IMR-90 (cell line): ENCODE data around the gene IFRD1. TPM values are rescaled to one million over a fixed set of nuclear protein-coding genes. Genes with fewer than 3 reads are reported as not detected.

Source experiments
- ATAC-seq: fragments of 200-7000 bp; cut with Tn5 transposase; 2 replicates; pipeline ENCODE4 v1.9.1; 2020; ENCODE audit warnings: low read depth, mild to moderate bottlenecking, moderate library complexity
- BruUV-seq: library from RNA; stranded (reverse); fragments of 400-500 nt; replicated peaks from 2 replicates; lab custom pipeline; 2021; lab: Mats Ljungman, UMichigan
- CTCF ChIA-PET: fragments of 300-600 bp; formaldehyde crosslinking; extraction: SDS; loops from one replicate; lab custom pipeline; 2021; ENCODE audit warnings: antibody characterized with exemption; lab: Yijun Ruan, JAX
- POLR2A ChIA-PET: fragments of 300-600 bp; sonication (Branson Sonifier 250); formaldehyde crosslinking; loops from one replicate; lab custom pipeline; 2022; ENCODE audit warnings: antibody characterized with exemption; ENCODE audit not compliant: unreplicated experiment; lab: Charles Lee
- DNase-seq: peaks from one replicate; pipeline ENCODE4 v3.0.0; 2013
- H2AFZ ChIP-seq: replicated peaks from 2 replicates; pipeline ENCODE3; 2013; ENCODE audit warnings: low read length, mild to moderate bottlenecking; ENCODE audit not compliant: poor library complexity
- H2AK5ac ChIP-seq: 2 replicates; pipeline ENCODE4 v1.6.1; 2013; ENCODE audit warnings: low read depth, low read length, inconsistent platforms
- H2AK9ac ChIP-seq: replicated peaks from 2 replicates; pipeline ENCODE3; 2013; ENCODE audit warnings: mild to moderate bottlenecking, low read depth, low read length, moderate library complexity; ENCODE audit not compliant: poor library complexity
- H2BK120ac ChIP-seq: 2 replicates; pipeline ENCODE4 v1.6.1; 2013; ENCODE audit warnings: low read depth, low read length, inconsistent platforms
- H2BK15ac ChIP-seq: 3 replicates; pipeline ENCODE4 v1.6.1; 2013; ENCODE audit warnings: low read depth, low read length, inconsistent platforms
- H2BK20ac ChIP-seq: 2 replicates; pipeline ENCODE4 v1.6.1; 2013; ENCODE audit warnings: low read depth, mild to moderate bottlenecking, inconsistent platforms, low read length, moderate library complexity
- H2BK5ac ChIP-seq: 2 replicates; pipeline ENCODE4 v1.6.1; 2013; ENCODE audit warnings: mild to moderate bottlenecking, low read depth, low read length, inconsistent platforms; ENCODE audit not compliant: poor library complexity, severe bottlenecking
- H3K14ac ChIP-seq: replicated peaks from 2 replicates; pipeline ENCODE4 v1.6.1; 2013; ENCODE audit warnings: low read depth, low read length, inconsistent platforms
- H3K18ac ChIP-seq: 2 replicates; pipeline ENCODE4 v1.6.1; 2013; ENCODE audit warnings: low read depth, low read length, control low read depth
- H3K23ac ChIP-seq: 2 replicates; pipeline ENCODE4 v1.6.1; 2013; ENCODE audit warnings: low read depth, low read length, inconsistent platforms
- H3K27ac ChIP-seq: 2 replicates; pipeline ENCODE4 v1.5.1; 2013; ENCODE audit warnings: mild to moderate bottlenecking, control low read depth, low read length; ENCODE audit not compliant: insufficient read depth
- H3K27me3 ChIP-seq: 2 replicates; pipeline ENCODE4 v1.6.1; 2013; ENCODE audit warnings: low read length; ENCODE audit not compliant: control insufficient read depth, insufficient read depth
- H3K36me3 ChIP-seq: 2 replicates; pipeline ENCODE4 v1.6.1; 2013; ENCODE audit warnings: low read length, mixed read lengths; ENCODE audit not compliant: control insufficient read depth, insufficient read depth
- H3K4ac ChIP-seq: 2 replicates; pipeline ENCODE4 v1.6.1; 2013; ENCODE audit warnings: low read depth, low read length, inconsistent platforms
- H3K4me1 ChIP-seq: 2 replicates; pipeline ENCODE4 v1.6.1; 2013; ENCODE audit warnings: low read length, mixed read lengths; ENCODE audit not compliant: control insufficient read depth, insufficient read depth
- H3K4me2 ChIP-seq: 2 replicates; pipeline ENCODE4 v1.6.1; 2013; ENCODE audit warnings: low read depth, mild to moderate bottlenecking, control low read depth, low read length, moderate library complexity
- H3K4me3 ChIP-seq: 2 replicates; pipeline ENCODE4 v1.5.1; 2013; ENCODE audit warnings: low read depth, mild to moderate bottlenecking, control low read depth, low read length, moderate library complexity; ENCODE audit not compliant: insufficient read depth
- H3K56ac ChIP-seq: 2 replicates; pipeline ENCODE4 v1.6.1; 2013; ENCODE audit warnings: low read length, inconsistent platforms; ENCODE audit not compliant: insufficient read depth; ENCODE audit errors: extremely low read depth
- H3K79me1 ChIP-seq, 2 experiments: 2 replicates each; pipeline ENCODE4 v1.6.1; 2013; ENCODE audit warnings: low read length in 2 of 2, inconsistent platforms in 1 of 2, low read depth in 1 of 2
- H3K9ac ChIP-seq: 2 replicates; pipeline ENCODE4 v1.6.1; 2013; ENCODE audit warnings: low read depth, low read length, control low read depth
- H3K9me1 ChIP-seq: 2 replicates; pipeline ENCODE4 v1.6.1; 2013; ENCODE audit warnings: low read length, inconsistent platforms; ENCODE audit not compliant: insufficient read depth
- H3K9me3 ChIP-seq: 2 replicates; pipeline ENCODE4 v1.6.1; 2013; ENCODE audit warnings: low read length; ENCODE audit not compliant: control insufficient read depth, insufficient read depth
- H4K20me1 ChIP-seq: 2 replicates; pipeline ENCODE4 v1.6.1; 2013; ENCODE audit warnings: low read length, inconsistent platforms; ENCODE audit not compliant: insufficient read depth
- H4K5ac ChIP-seq: 2 replicates; pipeline ENCODE4 v1.6.1; 2013; ENCODE audit warnings: mild to moderate bottlenecking, low read depth, low read length, control low read depth
- H4K8ac ChIP-seq, 2 experiments: 2 replicates each; pipeline ENCODE4 v1.6.1; 2013; ENCODE audit warnings: low read depth in 2 of 2, low read length in 2 of 2, control low read depth in 1 of 2, inconsistent platforms in 1 of 2
- H4K91ac ChIP-seq: 2 replicates; pipeline ENCODE4 v1.6.1; 2013; ENCODE audit warnings: low read depth, low read length, inconsistent platforms; ENCODE audit not compliant: insufficient read depth
- CEBPB ChIP-seq: IDR thresholded peaks from 2 replicates; pipeline ENCODE4 v1.6.1; 2012; ENCODE audit warnings: low read depth, low read length, improper control_type of control experiment
- CHD1 ChIP-seq: IDR thresholded peaks from 2 replicates; pipeline ENCODE4 v1.6.1; 2012; ENCODE audit warnings: low read depth, low read length, improper control_type of control experiment
- POLR2A ChIP-seq: IDR thresholded peaks from 2 replicates; pipeline ENCODE4 v1.6.1; 2012; ENCODE audit warnings: mild to moderate bottlenecking, low read depth, low read length
- RCOR1 ChIP-seq: IDR thresholded peaks from 2 replicates; pipeline ENCODE4 v1.6.1; 2012; ENCODE audit warnings: mild to moderate bottlenecking, low read length, improper control_type of control experiment; ENCODE audit not compliant: insufficient replicate concordance
- WGBS, 2 experiments: methylation state at CpG; one replicate each; pipeline versions ENCODE4 v1.1.5 to v1.1.7; 2013; ENCODE audit warnings: missing lambda C conversion rate in 2 of 2; ENCODE audit not compliant: insufficient read length in 1 of 2; ENCODE audit errors: extremely low coverage in 2 of 2; 5-methylcytosine and 5-hydroxymethylcytosine counted together
- dilution Hi-C: fragments of 300-500 bp; cut with HindIII; formaldehyde crosslinking; loops from one replicate; pipeline ENCODE4 v1.14.3; 2018; ENCODE audit warnings: low sequenced_read_pairs; ENCODE audit not compliant: unreplicated experiment
- in situ Hi-C: fragments of 300-500 bp; cut with MboI; formaldehyde crosslinking; loops from 3 replicates; pipeline ENCODE4 v1.14.3; 2019; ENCODE audit warnings: low sequenced_read_pairs, inconsistent platforms, mixed read lengths
- intact Hi-C: fragments of 100-400 bp; cut with micrococcal nuclease; formaldehyde crosslinking; loops from 2 replicates; pipeline ENCODE4 v1.10.0; 2022
- polyA plus RNA-seq, 3 experiments: library from polyadenylated mRNA; depleted of rRNA; stranded (reverse); fragments of >200 nt; gene quantifications; 2 replicates each; pipeline ENCODE4 v1.2.3, GENCODE V29; 2012; ENCODE audit warnings: low replicate concordance in 1 of 3
- total RNA-seq: library from RNA; depleted of rRNA; stranded (reverse); fragments of >200 nt; gene quantifications from 2 replicates; pipeline ENCODE4 v1.2.3, GENCODE V29; 2012
- TF ChIP-seq, protein P1 (sequence below): fragments of 150-350 bp; IDR thresholded peaks from 2 replicates; pipeline ENCODE4 v1.6.1; 2017; ENCODE audit warnings: mild to moderate bottlenecking, antibody characterized with exemption, low read length, low read depth

IFRD1 gene
- total and polyA plus RNA-seq, 2 of the 4 experiments (the other 2 are of a cell fraction), result 18.3 to 25.3 TPM

DNA sequence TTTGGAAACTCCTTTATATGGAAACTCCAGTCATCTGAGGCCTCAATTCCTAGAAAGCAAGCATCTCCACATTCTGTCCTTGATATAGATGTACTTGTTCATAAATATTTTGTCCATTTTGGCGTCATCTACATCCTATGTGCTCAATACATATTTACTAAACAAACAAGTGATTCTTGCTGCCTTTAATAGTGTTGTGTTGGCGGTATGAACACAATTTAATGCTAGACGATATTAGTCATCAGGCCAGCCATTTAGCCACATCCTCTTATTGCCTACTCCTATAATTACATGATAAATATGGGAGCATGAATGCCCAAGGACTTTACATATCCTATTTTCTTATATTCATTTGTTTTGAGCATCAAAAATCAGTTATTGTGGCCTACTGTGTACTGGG lies 18.5 kb upstream of the IFRD1 start:
- H4K20me1 ChIP-seq, result no peaks in the 10 kb centered on the region
- intact Hi-C loops, result no loop called here
- no peaks in the 10 kb centered on the region for H3K9me3 ChIP-seq
- no peak overlapping the region for H4K91ac ChIP-seq
- H4K8ac ChIP-seq, result no peak overlapping the region
- no peak for DNase-seq
- BruUV-seq, result no TSS peak
- H2AK5ac ChIP-seq, result no peak overlapping the region
- no peak overlapping the region for H3K27ac ChIP-seq
- no peak overlapping the region for H3K4me2 ChIP-seq
- ATAC-seq, result no peak
- TF ChIP-seq RCOR1, result no peak
- no peak for TF ChIP-seq POLR2A
- no peak for TF ChIP-seq CEBPB
- TF ChIP-seq, protein P1, sequence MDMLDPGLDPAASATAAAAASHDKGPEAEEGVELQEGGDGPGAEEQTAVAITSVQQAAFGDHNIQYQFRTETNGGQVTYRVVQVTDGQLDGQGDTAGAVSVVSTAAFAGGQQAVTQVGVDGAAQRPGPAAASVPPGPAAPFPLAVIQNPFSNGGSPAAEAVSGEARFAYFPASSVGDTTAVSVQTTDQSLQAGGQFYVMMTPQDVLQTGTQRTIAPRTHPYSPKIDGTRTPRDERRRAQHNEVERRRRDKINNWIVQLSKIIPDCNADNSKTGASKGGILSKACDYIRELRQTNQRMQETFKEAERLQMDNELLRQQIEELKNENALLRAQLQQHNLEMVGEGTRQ, result no peak
- TF ChIP-seq CHD1, result no peak
- no peak overlapping the region for H2BK5ac ChIP-seq
- no peak overlapping the region for H3K4ac ChIP-seq
- H2AFZ ChIP-seq, result no peak overlapping the region
- in situ Hi-C loops, result no loop called here
- no peak overlapping the region for H3K4me3 ChIP-seq
- dilution Hi-C loops, result no loop called here
- no peak overlapping the region for H2BK120ac ChIP-seq
- no CpG with 5 or more reads among the region's 3 CpGs for WGBS, 2 experiments
- H3K79me1 ChIP-seq, result no peaks in the 10 kb centered on the region
- H3K14ac ChIP-seq, result no peak overlapping the region
- H3K9ac ChIP-seq, result no peak overlapping the region
- ChIA-PET POLR2A (no interaction called here), CTCF (no interaction called here)
- no peaks in the 10 kb centered on the region; the same call in 1 of the 2 replicates for H3K4me1 ChIP-seq
- H4K5ac ChIP-seq, result no peak overlapping the region
- H3K36me3 ChIP-seq, result no peaks in the 10 kb centered on the region
- H2BK15ac ChIP-seq, result no peak overlapping the region
- H3K27me3 ChIP-seq, result no peaks in the 10 kb centered on the region; the same call in 1 of the 2 replicates
- no peak overlapping the region for H3K23ac ChIP-seq
- no peak overlapping the region for H2AK9ac ChIP-seq
- H2BK20ac ChIP-seq, result no peak overlapping the region
- H3K9me1 ChIP-seq, result no peaks in the 10 kb centered on the region
- H3K56ac ChIP-seq, result no peak overlapping the region
- no peak overlapping the region for H3K18ac ChIP-seq
